ENCODE data around the gene NPLOC4.

The NPLOC4 gene

DNA sequence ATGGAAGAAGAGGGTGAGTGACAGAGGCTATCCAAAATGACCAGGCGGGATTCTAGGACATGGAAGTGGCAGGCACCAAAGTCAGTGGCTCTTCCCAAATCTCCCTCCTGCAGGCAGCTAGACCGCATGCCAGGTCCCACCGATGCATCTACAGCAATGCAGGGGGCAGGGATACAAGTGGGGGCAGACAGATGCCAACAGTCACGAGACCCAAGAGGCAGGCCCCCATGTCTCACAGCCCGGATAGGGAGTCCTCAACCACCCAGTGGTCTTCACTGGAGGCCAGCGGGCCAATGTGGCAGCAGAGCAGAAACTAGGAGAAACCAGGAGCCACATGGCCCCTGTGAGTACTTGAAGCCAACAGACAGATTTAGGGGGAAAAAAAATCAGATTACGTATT is 20.0 kb downstream of the NPLOC4 start:
- Histone ChIP-seq H3F3A (ENCODE audit: low read depth) (no peaks in the 10 kb centered on the region), H3K79me2 (ENCODE audit: insufficient read depth, low read length) (peaks cover 39% of the 10 kb centered on the region), H3K4me3 (ENCODE audit: low read length, poor library complexity, severe bottlenecking) (no peak overlapping the region), H4K20me1 (ENCODE audit: insufficient read depth, low read length, poor library complexity, severe bottlenecking) (peaks cover 12% of the 10 kb centered on the region), H3K27me3 (ENCODE audit: insufficient read depth, low read length, poor library complexity, severe bottlenecking) (no peaks in the 10 kb centered on the region), H3K4me1 (ENCODE audit: insufficient read depth, low read length, poor library complexity, severe bottlenecking) (no peaks in the 10 kb centered on the region), H3K9me3 (ENCODE audit: insufficient read depth, low read depth, low read length) (no peaks in the 10 kb centered on the region), H3K9me2 (replicated peaks; ENCODE audit: low read depth, low read length) (no peaks in the 10 kb centered on the region), H2AFZ (ENCODE audit: low read length) (no peak overlapping the region), H3K36me3 (ENCODE audit: insufficient read depth, low read length) (peaks cover 49% of the 10 kb centered on the region), H3K9ac (ENCODE audit: low read depth, low read length, poor library complexity, severe bottlenecking) (no peak overlapping the region), H3K4me2 (ENCODE audit: low read depth, low read length, poor library complexity, severe bottlenecking) (no peak overlapping the region)
- TF ChIP-seq, protein P1, sequence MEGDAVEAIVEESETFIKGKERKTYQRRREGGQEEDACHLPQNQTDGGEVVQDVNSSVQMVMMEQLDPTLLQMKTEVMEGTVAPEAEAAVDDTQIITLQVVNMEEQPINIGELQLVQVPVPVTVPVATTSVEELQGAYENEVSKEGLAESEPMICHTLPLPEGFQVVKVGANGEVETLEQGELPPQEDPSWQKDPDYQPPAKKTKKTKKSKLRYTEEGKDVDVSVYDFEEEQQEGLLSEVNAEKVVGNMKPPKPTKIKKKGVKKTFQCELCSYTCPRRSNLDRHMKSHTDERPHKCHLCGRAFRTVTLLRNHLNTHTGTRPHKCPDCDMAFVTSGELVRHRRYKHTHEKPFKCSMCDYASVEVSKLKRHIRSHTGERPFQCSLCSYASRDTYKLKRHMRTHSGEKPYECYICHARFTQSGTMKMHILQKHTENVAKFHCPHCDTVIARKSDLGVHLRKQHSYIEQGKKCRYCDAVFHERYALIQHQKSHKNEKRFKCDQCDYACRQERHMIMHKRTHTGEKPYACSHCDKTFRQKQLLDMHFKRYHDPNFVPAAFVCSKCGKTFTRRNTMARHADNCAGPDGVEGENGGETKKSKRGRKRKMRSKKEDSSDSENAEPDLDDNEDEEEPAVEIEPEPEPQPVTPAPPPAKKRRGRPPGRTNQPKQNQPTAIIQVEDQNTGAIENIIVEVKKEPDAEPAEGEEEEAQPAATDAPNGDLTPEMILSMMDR (conservative IDR thresholded peaks at IDR 0.05; ENCODE audit: low read length), result no peak
- no peak for TF ChIP-seq EZH2phosphoT487 (IDR thresholded peaks at IDR 0.05; ENCODE audit: borderline replicate concordance)

DNA sequence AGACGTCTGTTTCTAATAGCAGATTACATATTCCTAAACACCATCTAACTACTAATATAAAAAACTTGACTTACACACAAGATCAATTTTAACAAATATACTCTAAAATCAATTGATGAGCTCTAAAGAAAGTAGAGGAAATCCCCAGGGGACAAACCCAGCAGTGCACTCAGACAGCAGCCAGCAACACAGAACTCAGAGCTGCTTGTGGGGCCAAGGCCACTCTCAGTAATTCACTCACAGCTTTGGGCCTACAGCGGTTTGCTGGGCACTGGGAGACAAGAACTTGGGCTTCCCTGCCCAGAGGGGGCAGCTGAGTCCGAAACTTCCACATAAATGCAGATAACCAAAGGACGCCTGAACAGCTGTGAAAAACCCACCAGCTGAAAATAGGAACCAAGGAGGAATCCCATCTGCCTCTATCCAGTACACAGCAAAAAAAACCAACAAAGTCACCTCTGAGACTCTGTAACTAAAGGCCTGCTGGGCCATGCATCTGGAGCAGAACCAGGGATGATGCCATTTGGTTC is 21.4 kb downstream of the NPLOC4 start:
- Histone ChIP-seq H3K27me3 (ENCODE audit: insufficient read depth, low read length, poor library complexity, severe bottlenecking) (no peaks in the 10 kb centered on the region), H3K9ac (ENCODE audit: low read depth, low read length, poor library complexity, severe bottlenecking) (no peak overlapping the region), H3K79me2 (ENCODE audit: insufficient read depth, low read length) (peaks cover 39% of the 10 kb centered on the region), H3K4me3 (ENCODE audit: low read length, poor library complexity, severe bottlenecking) (no peak overlapping the region), H3K4me2 (ENCODE audit: low read depth, low read length, poor library complexity, severe bottlenecking) (no peak overlapping the region), H3K4me1 (ENCODE audit: insufficient read depth, low read length, poor library complexity, severe bottlenecking) (no peaks in the 10 kb centered on the region), H4K20me1 (ENCODE audit: insufficient read depth, low read length, poor library complexity, severe bottlenecking) (peaks cover 7% of the 10 kb centered on the region), H2AFZ (ENCODE audit: low read length) (no peak overlapping the region), H3K9me3 (ENCODE audit: insufficient read depth, low read depth, low read length) (no peaks in the 10 kb centered on the region), H3K36me3 (ENCODE audit: insufficient read depth, low read length) (peaks cover 36% of the 10 kb centered on the region; the same call in 1 of the 2 replicates), H3F3A (ENCODE audit: low read depth) (no peaks in the 10 kb centered on the region), H3K9me2 (replicated peaks; ENCODE audit: low read depth, low read length) (no peaks in the 10 kb centered on the region)
- TF ChIP-seq, protein P1 (conservative IDR thresholded peaks at IDR 0.05; ENCODE audit: low read length), result no peak
- TF ChIP-seq EZH2phosphoT487 (IDR thresholded peaks at IDR 0.05; ENCODE audit: borderline replicate concordance), result no peak

DNA sequence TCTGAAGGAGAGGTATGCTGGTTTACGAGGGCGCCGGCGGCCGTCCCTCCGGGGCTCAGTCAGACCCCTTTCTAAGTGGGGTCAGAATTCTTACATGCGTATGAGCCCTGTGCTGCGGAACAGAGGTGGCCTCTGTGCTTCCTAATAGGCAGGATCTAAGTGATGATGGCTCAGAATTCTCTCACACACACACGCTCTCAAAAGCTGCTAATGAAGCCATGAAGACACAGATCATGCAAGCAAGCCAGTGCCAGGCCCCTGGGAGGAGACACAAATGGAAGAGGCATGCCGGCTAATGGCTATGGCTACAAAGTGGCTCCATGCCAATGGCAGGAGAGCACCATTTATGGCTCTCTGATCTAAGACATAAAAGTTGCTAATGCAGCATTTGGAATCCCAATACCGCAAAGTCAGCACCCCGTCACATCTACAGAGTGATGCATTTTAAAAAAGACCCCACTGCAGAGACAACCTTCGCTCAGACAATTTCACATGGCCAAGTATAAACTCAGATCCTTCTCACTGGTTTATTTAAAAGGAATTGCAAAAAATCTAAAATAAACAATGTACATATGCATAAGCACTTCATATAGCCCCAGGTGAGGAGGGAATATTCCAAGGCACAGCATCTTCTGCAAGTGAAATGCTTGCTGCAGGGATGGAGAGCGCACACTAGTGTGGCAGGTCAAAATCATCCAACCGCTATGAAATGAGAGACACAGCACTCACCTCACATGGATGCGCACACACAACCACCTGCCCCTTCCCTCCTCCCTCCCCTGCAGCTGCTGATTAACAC is 24.5 kb downstream of the NPLOC4 start:
- H3K9me2 ChIP-seq (replicated peaks; ENCODE audit: low read depth, low read length), result no peaks in the 10 kb centered on the region
- no peak for TF ChIP-seq EZH2phosphoT487 (IDR thresholded peaks at IDR 0.05; ENCODE audit: borderline replicate concordance)
- TF ChIP-seq, protein P1 (conservative IDR thresholded peaks at IDR 0.05; ENCODE audit: low read length), result no peak
- H3K79me2 ChIP-seq (ENCODE audit: insufficient read depth, low read length), result peaks cover 39% of the 10 kb centered on the region
- H3K27me3 ChIP-seq (ENCODE audit: insufficient read depth, low read length, poor library complexity, severe bottlenecking), result no peaks in the 10 kb centered on the region
- H3K9me3 ChIP-seq (ENCODE audit: insufficient read depth, low read depth, low read length), result no peaks in the 10 kb centered on the region
- H4K20me1 ChIP-seq (ENCODE audit: insufficient read depth, low read length, poor library complexity, severe bottlenecking), result peaks cover 6% of the 10 kb centered on the region
- no peaks in the 10 kb centered on the region for H3F3A ChIP-seq (ENCODE audit: low read depth)
- no peak overlapping the region for H3K9ac ChIP-seq (ENCODE audit: low read depth, low read length, poor library complexity, severe bottlenecking)
- H3K4me2 ChIP-seq (ENCODE audit: low read depth, low read length, poor library complexity, severe bottlenecking), result no peak overlapping the region
- peaks cover 58% of the 10 kb centered on the region; the same call in 1 of the 2 replicates for H3K36me3 ChIP-seq (ENCODE audit: insufficient read depth, low read length)
- no peaks in the 10 kb centered on the region for H3K4me1 ChIP-seq (ENCODE audit: insufficient read depth, low read length, poor library complexity, severe bottlenecking)
- H3K4me3 ChIP-seq (ENCODE audit: low read length, poor library complexity, severe bottlenecking), result no peak overlapping the region
- H2AFZ ChIP-seq (ENCODE audit: low read length), result no peak overlapping the region

All from Loucy (cell line).